Tibial artery (tissue), 4 donors: Measurements from ENCODE around the gene RARB.

Experiments used
- DNase-seq, 2 donors: peaks; one replicate each; pipeline ENCODE4 v3.0.0-alpha.2; 2019
- H3K27ac ChIP-seq, 2 donors: fragments of 200-600 bp; sonication (generic) in 1 of 2; 1 replicate in 1 of 2; 2 replicates in 1 of 2; pipeline ENCODE4 v1.5.1; 2018 to 2019; ENCODE audit warnings: mild to moderate bottlenecking in 1 of 2
- H3K27me3 ChIP-seq, 2 donors: fragments of 200-600 bp; sonication (generic) in 1 of 2; one replicate each; pipeline versions ENCODE4 v1.5.1 to v1.6.0; 2016 to 2019
- H3K36me3 ChIP-seq, 3 donors: fragments of 200-600 bp; sonication (generic) in 2 of 3; one replicate each; pipeline ENCODE4 v1.5.1; 2016 to 2019; ENCODE audit warnings: mild to moderate bottlenecking in 2 of 3
- H3K4me1 ChIP-seq, 4 donors: fragments of 200-600 bp; sonication (generic) in 2 of 4; 1 replicate in 3 of 4; 2 replicates in 1 of 4; pipeline ENCODE4 v1.5.1; 2016 to 2019
- H3K4me3 ChIP-seq, 2 donors: fragments of 200-600 bp; sonication (generic) in 1 of 2; 1 replicate in 1 of 2; 2 replicates in 1 of 2; pipeline ENCODE4 v1.5.1; 2018 to 2019; ENCODE audit warnings: mild to moderate bottlenecking in 2 of 2
- H3K9me3 ChIP-seq, 3 donors: fragments of 200-600 bp; sonication (generic) in 1 of 3; one replicate each; pipeline ENCODE4 v1.5.1; 2016 to 2019
- CTCF ChIP-seq, 2 experiments: fragments of 200-600 bp in 1 of 2; fragments of 450-650 bp in 1 of 2; IDR thresholded peaks; one replicate each; pipeline ENCODE4 v1.5.1; 2017 to 2019; ENCODE audit warnings: antibody characterized with exemption in 2 of 2, mild to moderate bottlenecking in 1 of 2, moderate library complexity in 1 of 2
- intact Hi-C: fragments of 100-400 bp; cut with DNase I; formaldehyde crosslinking; loops from one replicate; pipeline ENCODE4 v1.15.0; 2023; ENCODE audit warnings: low total_unique reads

RARB gene

DNA sequence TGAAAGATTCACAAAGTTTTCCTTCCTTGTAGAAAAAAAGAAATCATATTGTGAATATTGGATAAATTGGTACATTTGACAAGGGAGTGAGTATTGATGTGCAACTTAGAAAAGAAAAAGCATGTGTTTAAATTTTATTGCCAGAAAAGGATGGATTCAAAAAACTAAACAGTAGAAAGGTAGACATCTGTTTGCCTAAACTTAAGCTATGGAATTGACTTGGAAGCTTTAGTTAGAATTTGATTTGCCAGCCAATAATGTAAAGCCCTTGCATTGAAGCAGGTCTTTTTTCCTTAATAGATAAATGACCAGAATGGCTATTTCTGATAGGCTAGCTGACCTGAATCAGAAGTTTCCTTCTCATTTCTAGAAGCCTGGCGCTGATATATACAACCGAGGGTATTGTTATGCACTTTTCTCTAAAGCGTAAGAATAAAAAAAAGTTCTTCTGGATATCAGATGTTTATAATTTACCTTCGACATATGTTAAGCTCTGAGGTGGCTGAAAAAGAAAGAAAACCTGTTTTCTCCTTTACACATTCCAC lies 4.2 kb downstream of the RARB start:
- H3K4me1 ChIP-seq: peaks cover 0 to 41% (median 4%) of the 10 kb centered on the region in 4 donors
- DNase-seq: no peak
- intact Hi-C loops: loop anchor here (5.0 kb wide), 1 partner anchor 35 kb away; no protein-coding TSS in a partner anchor

DNA sequence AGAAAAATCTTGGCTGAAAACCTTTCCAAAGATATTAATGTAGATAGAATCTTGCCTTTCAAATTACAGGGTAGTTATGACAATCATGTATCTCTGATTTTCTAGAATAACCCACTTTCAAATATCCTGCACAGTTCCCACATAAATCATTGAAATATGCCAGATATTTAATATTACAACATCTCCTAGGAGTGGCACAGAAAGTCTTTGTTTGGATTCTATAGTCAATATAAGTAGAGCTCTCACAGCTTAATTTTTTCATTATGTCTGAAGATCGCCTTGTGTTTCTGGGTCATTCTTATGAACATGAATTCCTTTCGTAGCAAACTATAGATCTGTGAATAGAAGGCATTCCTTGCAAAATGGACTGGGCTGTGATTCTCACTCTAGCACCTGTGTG lies 5.0 kb downstream of the RARB start:
- no peaks in the 10 kb centered on the region for H3K36me3 ChIP-seq
- peaks cover 0 to 41% (median 3%) of the 10 kb centered on the region in 4 donors for H3K4me1 ChIP-seq
- no peaks in the 10 kb centered on the region for H3K27me3 ChIP-seq
- no peak for DNase-seq
- H3K4me3 ChIP-seq: peak overlapping the region in 1 of 2 donors; percentile 11
- no peak for TF ChIP-seq CTCF (IDR thresholded peaks at IDR 0.05)
- no peaks in the 10 kb centered on the region for H3K9me3 ChIP-seq
- intact Hi-C loops: loop anchor here (5.0 kb wide), 1 partner anchor 34 kb away; no protein-coding TSS in a partner anchor
- peak overlapping the region; percentile 79 to 85 for H3K27ac ChIP-seq

More for the DNA sequence above, 4.2 kb downstream of the RARB start:
- no peak for TF ChIP-seq CTCF (IDR thresholded peaks at IDR 0.05)
- H3K27me3 ChIP-seq: no peaks in the 10 kb centered on the region
- no peaks in the 10 kb centered on the region for H3K36me3 ChIP-seq
- no peaks in the 10 kb centered on the region for H3K9me3 ChIP-seq
- H3K27ac ChIP-seq: peak overlapping the region; percentile 79 to 85
- peak overlapping the region; percentile 66 to 78 for H3K4me3 ChIP-seq

DNA sequence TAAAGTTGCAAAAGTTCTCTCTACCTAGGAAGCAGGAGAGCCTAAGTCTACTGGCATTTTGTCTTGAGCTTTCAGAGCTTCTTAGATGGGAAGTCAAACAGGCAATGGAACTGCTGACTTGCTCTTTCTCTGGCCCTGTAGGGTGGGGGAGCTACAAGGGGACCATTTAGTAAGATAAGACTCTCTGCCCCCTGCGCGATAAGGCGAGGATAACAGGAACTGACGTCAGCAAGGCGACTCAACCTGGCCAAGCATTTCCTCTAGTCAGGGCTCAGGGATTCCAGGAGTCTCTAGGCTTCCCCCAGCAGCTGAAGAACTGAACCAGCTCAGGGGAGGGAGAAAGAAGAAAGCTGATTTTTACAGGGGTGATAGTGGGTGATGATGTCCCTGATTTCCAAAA lies 5.8 kb downstream of the RARB start:
- no peak for DNase-seq
- Histone ChIP-seq H3K4me3 (peak overlapping the region; percentile 9 to 11), H3K27ac (peak overlapping the region; percentile 79 to 85), H3K36me3 (no peaks in the 10 kb centered on the region), H3K9me3 (no peaks in the 10 kb centered on the region), H3K27me3 (no peaks in the 10 kb centered on the region), H3K4me1 (peaks cover 0 to 48% (median 3%) of the 10 kb centered on the region in 4 donors)
- intact Hi-C loops: loop anchor here (5.0 kb wide), 1 partner anchor 33 kb away; no protein-coding TSS in a partner anchor
- no peak for TF ChIP-seq CTCF (IDR thresholded peaks at IDR 0.05)

DNA sequence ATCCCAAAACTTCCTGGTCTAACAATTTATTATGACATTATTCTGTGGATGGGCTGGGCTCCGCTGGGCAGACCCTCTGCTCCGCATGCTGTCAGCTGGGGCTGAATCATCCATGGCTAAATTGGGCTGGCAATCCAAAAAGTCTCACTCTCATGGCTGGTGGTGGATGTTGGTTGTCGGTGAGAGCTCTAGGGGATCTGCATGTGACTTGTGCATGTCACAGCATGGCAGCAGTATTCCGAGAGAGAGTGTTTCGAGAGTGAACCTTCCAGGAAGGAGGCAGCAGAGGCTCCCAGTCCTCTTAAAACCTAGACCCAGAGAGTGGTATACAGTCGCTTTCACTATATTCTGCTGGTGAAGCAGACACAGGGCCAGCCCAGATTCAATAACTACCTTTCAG lies 9.9 kb downstream of the RARB start:
- TF ChIP-seq CTCF (IDR thresholded peaks at IDR 0.05): no peak
- peaks cover 0 to 59% (median 5%) of the 10 kb centered on the region in 4 donors for H3K4me1 ChIP-seq
- H3K27me3 ChIP-seq: no peaks in the 10 kb centered on the region
- no peaks in the 10 kb centered on the region for H3K36me3 ChIP-seq
- no peaks in the 10 kb centered on the region for H3K9me3 ChIP-seq
- DNase-seq: no peak
- intact Hi-C loops: no loop called here
- H3K27ac ChIP-seq: peak overlapping the region; percentile 21 to 49
- H3K4me3 ChIP-seq: no peak overlapping the region

GRCh38 chr3:25438791-25439555 lies 10.9 kb downstream of the RARB start:
- DNase-seq: no peak
- Histone ChIP-seq H3K27ac (peak overlapping the region; percentile 21 to 49), H3K27me3 (no peaks in the 10 kb centered on the region), H3K4me3 (no peak overlapping the region), H3K9me3 (no peaks in the 10 kb centered on the region), H3K4me1 (peaks cover 0 to 58% (median 3%) of the 10 kb centered on the region in 4 donors), H3K36me3 (no peaks in the 10 kb centered on the region)
- TF ChIP-seq CTCF (IDR thresholded peaks at IDR 0.05): no peak
- intact Hi-C loops: no loop called here
